ENCODE measurements around the gene SAMD4A.

GRCh38 chr14:54698966-54699530, 132.1 kb downstream of the SAMD4A start:
- no peak for TF ChIP-seq SUZ12 (IDR thresholded peaks at IDR 0.05)
- TF ChIP-seq L3MBTL2 (conservative IDR thresholded peaks at IDR 0.05) = no peak
- no peak for TF ChIP-seq SP1 (IDR thresholded peaks at IDR 0.05)
- no peak for TF ChIP-seq PKNOX1 (IDR thresholded peaks at IDR 0.05)
- no peak for TF ChIP-seq ZNF384 (IDR thresholded peaks at IDR 0.05)
- TF ChIP-seq TARDBP (IDR thresholded peaks at IDR 0.05) = no peak
- TF ChIP-seq LEF1 (IDR thresholded peaks at IDR 0.05; ENCODE audit: borderline replicate concordance) = no peak
- no peak for TF ChIP-seq CTBP1 (IDR thresholded peaks at IDR 0.05; ENCODE audit: borderline replicate concordance)
- no peak for TF ChIP-seq FOXK2 (IDR thresholded peaks at IDR 0.05)

Measured in HEK293T (cell line).